OCI-LY7 (cell line): ENCODE measurements around the gene SP1. TPM values are rescaled to one million over a fixed set of nuclear protein-coding genes. Genes with fewer than 3 reads are reported as not detected.

Experiments used
- BruUV-seq: library from RNA; stranded (reverse); fragments of 400-500 nt; replicated peaks from 2 replicates; lab custom pipeline; 2021; lab: Mats Ljungman, UMichigan
- CTCF ChIA-PET: fragments of 300-600 bp; sonication (Branson Sonifier 250); formaldehyde crosslinking; loops from one replicate; lab custom pipeline; 2022; ENCODE audit warnings: antibody characterized with exemption; ENCODE audit not compliant: unreplicated experiment; lab: Charles Lee
- POLR2A ChIA-PET: fragments of 300-600 bp; sonication (Branson Sonifier 250); formaldehyde crosslinking; loops from one replicate; lab custom pipeline; 2022; ENCODE audit warnings: antibody characterized with exemption; lab: Charles Lee
- DNase-seq: peaks from one replicate; pipeline ENCODE4 v3.0.0-alpha.2; 2015; ENCODE audit warnings: low spot score
- H2AFZ ChIP-seq: fragments of 200-600 bp; sonication (generic), shearing (Covaris generic); 2 replicates; pipeline ENCODE4 v1.6.1; 2014; ENCODE audit warnings: mild to moderate bottlenecking, antibody characterized with exemption, low read length, moderate library complexity
- H3K27ac ChIP-seq: fragments of 200-600 bp; sonication (generic); 2 replicates; pipeline ENCODE4 v1.5.1; 2014; ENCODE audit warnings: mixed run types, low read depth, mild to moderate bottlenecking, moderate library complexity, low read length, inconsistent platforms; ENCODE audit not compliant: poor library complexity, severe bottlenecking
- H3K36me3 ChIP-seq: fragments of 200-600 bp; sonication (generic); 2 replicates; pipeline ENCODE4 v1.6.1; 2014; ENCODE audit warnings: mild to moderate bottlenecking, antibody characterized with exemption, low read length, moderate library complexity, mixed read lengths; ENCODE audit not compliant: insufficient read depth
- H3K4me1 ChIP-seq: fragments of 200-600 bp; sonication (generic); 2 replicates; pipeline ENCODE4 v1.5.1; 2014; ENCODE audit warnings: mild to moderate bottlenecking, low read length; ENCODE audit not compliant: insufficient read depth, poor library complexity, severe bottlenecking
- H3K4me2 ChIP-seq: fragments of 200-600 bp; sonication (generic); 2 replicates; pipeline ENCODE4 v1.6.1; 2014; ENCODE audit warnings: mild to moderate bottlenecking, low read length
- H3K4me3 ChIP-seq: fragments of 200-600 bp; sonication (generic); 2 replicates; pipeline ENCODE4 v1.5.1; 2014; ENCODE audit warnings: mild to moderate bottlenecking, low read depth, low read length; ENCODE audit not compliant: poor library complexity, severe bottlenecking
- H3K79me2 ChIP-seq: fragments of 200-600 bp; sonication (generic); 2 replicates; pipeline ENCODE4 v1.6.1; 2016; ENCODE audit warnings: low read depth, mild to moderate bottlenecking, low read length, moderate library complexity, mixed read lengths; ENCODE audit not compliant: insufficient read depth
- H3K9me2 ChIP-seq: fragments of 200-600 bp; sonication (generic); 2 replicates; pipeline ENCODE4 v1.6.1; 2016; ENCODE audit warnings: mild to moderate bottlenecking, low read length, mixed read lengths; ENCODE audit not compliant: insufficient read depth
- H3K9me3 ChIP-seq: fragments of 200-600 bp; sonication (generic); 2 replicates; pipeline ENCODE4 v1.6.1; 2014; ENCODE audit warnings: mild to moderate bottlenecking, mixed run types, low read length, mixed read lengths
- H4K20me1 ChIP-seq: fragments of 200-600 bp; sonication (generic); 2 replicates; pipeline ENCODE4 v1.6.1; 2014; ENCODE audit warnings: mild to moderate bottlenecking, antibody characterized with exemption, low read length, moderate library complexity, mixed read lengths; ENCODE audit not compliant: insufficient read depth
- CTCF ChIP-seq: fragments of 200-600 bp; sonication (generic); conservative IDR thresholded peaks from 2 replicates; pipeline ENCODE4 v1.5.1; 2014; ENCODE audit warnings: mild to moderate bottlenecking, antibody characterized with exemption, low read length, moderate library complexity, mixed read lengths
- EZH2phosphoT487 ChIP-seq: fragments of 200-600 bp; sonication (generic); IDR thresholded peaks from 2 replicates; pipeline ENCODE4 v1.6.1; 2018; ENCODE audit warnings: low read depth, borderline replicate concordance, mild to moderate bottlenecking, mixed run types, antibody characterized with exemption, low read length, moderate library complexity, mixed read lengths
- intact Hi-C: fragments of 100-400 bp; cut with micrococcal nuclease; formaldehyde crosslinking; loops from one replicate; pipeline ENCODE4 v1.10.0; 2022; ENCODE audit not compliant: unreplicated experiment
- total RNA-seq, 2 experiments: library from RNA; depleted of rRNA in 1 of 2; stranded (reverse); fragments of >200 nt in 1 of 2; shearing (Covaris generic) in 1 of 2; gene quantifications; 2 replicates each; pipeline ENCODE4 v1.2.3, GENCODE V29; 2014 to 2022

SP1 gene
- total RNA-seq, 2 experiments from 2014 or later, result 58.9 to 83.9 TPM

- no peak for TF ChIP-seq CTCF
- no peak for TF ChIP-seq EZH2phosphoT487
- no peak overlapping the region for H3K4me2 ChIP-seq
- H3K9me3 ChIP-seq, result no peaks in the 10 kb centered on the region
- peaks cover 51% of the 10 kb centered on the region for H4K20me1 ChIP-seq
- BruUV-seq, result no TSS peak
- H3K4me1 ChIP-seq, result peaks cover 4% of the 10 kb centered on the region
- peaks cover 82% of the 10 kb centered on the region for H3K79me2 ChIP-seq
- no peak overlapping the region for H2AFZ ChIP-seq
- H3K9me2 ChIP-seq, result no peaks in the 10 kb centered on the region
- H3K27ac ChIP-seq, result no peak overlapping the region
- no peak overlapping the region for H3K4me3 ChIP-seq
- intact Hi-C loops, result no loop called here
- POLR2A ChIA-PET, result interaction anchor here (1.1 to 1.8 kb wide), 2 partner anchors 14 to 15 kb away, joined by 4 to 7 read pairs; no protein-coding TSS in a partner anchor
- no peak for DNase-seq
- peaks cover 100% of the 10 kb centered on the region for H3K36me3 ChIP-seq
- CTCF ChIA-PET, result no interaction called here
Measured at GRCh38 chr12:53461059-53461458, 81.1 kb downstream of the SP1 start.

DNA sequence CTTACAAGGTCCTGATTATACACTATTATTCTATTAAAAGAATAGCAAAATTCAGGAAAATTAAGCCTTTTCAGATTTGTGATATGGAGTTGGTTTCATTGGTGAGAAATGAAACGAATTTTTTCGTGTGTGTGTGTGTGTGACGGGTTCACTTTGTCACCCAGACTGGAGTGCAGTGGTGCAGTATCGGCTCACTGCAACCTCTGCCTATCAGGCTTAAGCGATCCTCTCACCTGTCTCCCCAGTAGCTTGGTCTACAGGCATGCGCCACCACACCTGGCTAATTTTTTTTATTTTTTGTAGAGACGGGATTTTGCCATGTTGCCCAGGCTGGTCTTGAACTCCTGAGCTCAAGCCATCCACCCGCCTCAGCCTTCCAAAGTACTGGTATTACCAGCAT lies 81.6 kb downstream of the SP1 start:
- H3K27ac ChIP-seq, result no peak overlapping the region
- BruUV-seq, result no TSS peak
- TF ChIP-seq EZH2phosphoT487 (no peak), CTCF (no peak)
- H4K20me1 ChIP-seq, result peaks cover 55% of the 10 kb centered on the region
- no peak overlapping the region for H3K4me3 ChIP-seq
- H3K9me3 ChIP-seq, result no peaks in the 10 kb centered on the region
- peaks cover 81% of the 10 kb centered on the region for H3K79me2 ChIP-seq
- H3K36me3 ChIP-seq, result peaks cover 100% of the 10 kb centered on the region
- no peak for DNase-seq
- no peak overlapping the region for H2AFZ ChIP-seq
- CTCF ChIA-PET, result no interaction called here
- no peaks in the 10 kb centered on the region for H3K9me2 ChIP-seq
- intact Hi-C loops, result no loop called here
- H3K4me1 ChIP-seq, result peaks cover 4% of the 10 kb centered on the region
- H3K4me2 ChIP-seq, result no peak overlapping the region
- POLR2A ChIA-PET, result interaction anchor here (1.1 to 1.8 kb wide), 2 partner anchors 14 kb away, joined by 4 to 7 read pairs; no protein-coding TSS in a partner anchor

DNA sequence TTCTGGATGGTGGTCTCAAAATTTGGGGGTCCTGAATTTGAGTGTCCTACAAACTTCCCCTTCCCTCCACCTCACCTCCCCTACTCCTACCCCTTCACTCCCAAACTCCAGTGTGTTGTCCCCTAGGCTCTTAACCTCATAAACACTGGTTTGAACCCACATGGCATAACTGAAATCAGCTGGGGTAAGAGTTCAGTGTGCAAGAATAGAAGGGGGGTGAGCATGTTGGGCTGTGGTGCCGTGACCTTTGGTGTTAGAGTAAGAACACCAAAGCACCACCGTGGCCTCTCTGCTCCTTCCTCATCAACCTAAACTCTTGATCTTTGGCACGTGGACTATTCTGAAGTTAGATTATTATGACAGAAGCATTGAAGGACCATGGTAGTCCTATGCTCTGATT lies 83.0 kb downstream of the SP1 start:
- Histone ChIP-seq H3K4me1 (peaks cover 4% of the 10 kb centered on the region), H2AFZ (no peak overlapping the region), H3K9me3 (no peaks in the 10 kb centered on the region), H3K36me3 (peaks cover 100% of the 10 kb centered on the region), H4K20me1 (peaks cover 55% of the 10 kb centered on the region), H3K4me2 (no peak overlapping the region), H3K4me3 (no peak overlapping the region), H3K79me2 (peaks cover 73% of the 10 kb centered on the region), H3K27ac (no peak overlapping the region), H3K9me2 (no peaks in the 10 kb centered on the region)
- DNase-seq, result no peak
- BruUV-seq, result no TSS peak
- CTCF ChIA-PET, result no interaction called here
- TF ChIP-seq CTCF, result no peak
- TF ChIP-seq EZH2phosphoT487, result no peak
- intact Hi-C loops, result no loop called here
- POLR2A ChIA-PET, result interaction anchor here (1.0 to 1.8 kb wide), 2 partner anchors 11 to 13 kb away, joined by 3 to 7 read pairs; no protein-coding TSS in a partner anchor
